K562 (cell line): ENCODE results near the gene CBFA2T3.
"Not testable (repeated sequence)": the region's sequence is repeated elsewhere in the genome, so short reads cannot be mapped to it uniquely, and the experiment has no call there.

ENCODE experiments used
- CBX3 ChIP-seq, 2 experiments: IDR thresholded peaks; 1 replicate in 1 of 2; 2 replicates in 1 of 2; pipeline ENCODE4 v1.6.1; 2012; ENCODE audit warnings: inconsistent platforms in 2 of 2, low read length in 2 of 2, borderline replicate concordance in 1 of 2, control low read depth in 1 of 2
- EP300 ChIP-seq: IDR thresholded peaks from 2 replicates; pipeline ENCODE4 v1.6.1; 2012; ENCODE audit warnings: low read length, improper control_type of control experiment
- POLR2AphosphoS2 ChIP-seq: IDR thresholded peaks from 2 replicates; pipeline ENCODE4 v1.6.1; 2012; ENCODE audit warnings: low read length, improper control_type of control experiment
- ZNF143 ChIP-seq: sonication (generic); formaldehyde crosslinking; IDR thresholded peaks from 2 replicates; pipeline ENCODE4 v1.9.0; 2022; ENCODE audit warnings: mild to moderate bottlenecking, missing genetic modification reagents
- ZNF639 ChIP-seq, 2 experiments: fragments of 200-800 bp in 1 of 2; sonication (Bioruptor generic) in 1 of 2; sonication (generic) in 1 of 2; formaldehyde crosslinking in 1 of 2; IDR thresholded peaks in 1 of 2; conservative IDR thresholded peaks in 1 of 2; 2 replicates each; pipeline versions ENCODE4 v1.5.0 to v1.6.1; 2016 to 2020; ENCODE audit warnings: missing compliant biosample characterization in 1 of 2, missing genetic modification characterization in 1 of 2, missing genetic modification reagents in 1 of 2
- TF ChIP-seq, protein P1 (sequence below): fragments of 450-650 bp; IDR thresholded peaks from 2 replicates; pipeline ENCODE4 v1.6.1; 2017; ENCODE audit warnings: antibody characterized with exemption

- TF ChIP-seq ZNF143; EP300; CBX3 (IDR thresholded peaks at IDR 0.05; ENCODE audit: borderline replicate concordance in 1 of 2, low read length in 2 of 2); ZNF639 (CRISPR knock-in tag; conservative IDR thresholded peaks at IDR 0.05 in 1 of 2, IDR thresholded peaks at IDR 0.05 in 1 of 2); POLR2AphosphoS2: not testable (repeated sequence)
- TF ChIP-seq, protein P1, sequence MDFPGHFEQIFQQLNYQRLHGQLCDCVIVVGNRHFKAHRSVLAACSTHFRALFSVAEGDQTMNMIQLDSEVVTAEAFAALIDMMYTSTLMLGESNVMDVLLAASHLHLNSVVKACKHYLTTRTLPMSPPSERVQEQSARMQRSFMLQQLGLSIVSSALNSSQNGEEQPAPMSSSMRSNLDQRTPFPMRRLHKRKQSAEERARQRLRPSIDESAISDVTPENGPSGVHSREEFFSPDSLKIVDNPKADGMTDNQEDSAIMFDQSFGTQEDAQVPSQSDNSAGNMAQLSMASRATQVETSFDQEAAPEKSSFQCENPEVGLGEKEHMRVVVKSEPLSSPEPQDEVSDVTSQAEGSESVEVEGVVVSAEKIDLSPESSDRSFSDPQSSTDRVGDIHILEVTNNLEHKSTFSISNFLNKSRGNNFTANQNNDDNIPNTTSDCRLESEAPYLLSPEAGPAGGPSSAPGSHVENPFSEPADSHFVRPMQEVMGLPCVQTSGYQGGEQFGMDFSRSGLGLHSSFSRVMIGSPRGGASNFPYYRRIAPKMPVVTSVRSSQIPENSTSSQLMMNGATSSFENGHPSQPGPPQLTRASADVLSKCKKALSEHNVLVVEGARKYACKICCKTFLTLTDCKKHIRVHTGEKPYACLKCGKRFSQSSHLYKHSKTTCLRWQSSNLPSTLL = not testable (repeated sequence)
These were observed 25.1 kb upstream of the CBFA2T3 start for GRCh38 chr16:89002081-89002480.
